HG03060 (cell line): ENCODE measurements around the gene TMTC1.

Source experiments
- ATAC-seq: cut with Tn5 transposase; IDR thresholded peaks from one replicate; pipeline ENCODE4 v1.9.1; 2021; ENCODE audit warnings: low read depth, moderate number of reproducible peaks; ENCODE audit not compliant: unreplicated experiment

TMTC1 gene

DNA sequence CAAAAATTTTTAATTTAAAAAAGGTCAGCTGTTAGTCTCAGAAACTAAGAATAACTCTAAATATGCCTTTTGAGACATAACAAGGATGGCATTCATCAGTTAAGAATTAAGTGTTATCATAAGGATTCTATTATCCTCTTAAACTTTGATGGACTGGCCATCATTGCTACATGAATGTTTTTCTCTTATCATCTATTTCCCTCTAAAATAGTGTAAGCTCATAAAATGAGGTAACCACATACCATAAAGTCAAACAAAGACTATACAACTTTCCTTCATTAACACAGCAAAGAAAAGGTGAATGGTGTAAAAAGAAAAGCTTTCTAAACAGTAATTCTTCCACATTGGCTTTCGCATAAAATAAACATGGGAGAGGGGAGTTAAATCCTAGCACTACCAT lies 41.1 kb downstream of the TMTC1 start:
- no peak for ATAC-seq

DNA sequence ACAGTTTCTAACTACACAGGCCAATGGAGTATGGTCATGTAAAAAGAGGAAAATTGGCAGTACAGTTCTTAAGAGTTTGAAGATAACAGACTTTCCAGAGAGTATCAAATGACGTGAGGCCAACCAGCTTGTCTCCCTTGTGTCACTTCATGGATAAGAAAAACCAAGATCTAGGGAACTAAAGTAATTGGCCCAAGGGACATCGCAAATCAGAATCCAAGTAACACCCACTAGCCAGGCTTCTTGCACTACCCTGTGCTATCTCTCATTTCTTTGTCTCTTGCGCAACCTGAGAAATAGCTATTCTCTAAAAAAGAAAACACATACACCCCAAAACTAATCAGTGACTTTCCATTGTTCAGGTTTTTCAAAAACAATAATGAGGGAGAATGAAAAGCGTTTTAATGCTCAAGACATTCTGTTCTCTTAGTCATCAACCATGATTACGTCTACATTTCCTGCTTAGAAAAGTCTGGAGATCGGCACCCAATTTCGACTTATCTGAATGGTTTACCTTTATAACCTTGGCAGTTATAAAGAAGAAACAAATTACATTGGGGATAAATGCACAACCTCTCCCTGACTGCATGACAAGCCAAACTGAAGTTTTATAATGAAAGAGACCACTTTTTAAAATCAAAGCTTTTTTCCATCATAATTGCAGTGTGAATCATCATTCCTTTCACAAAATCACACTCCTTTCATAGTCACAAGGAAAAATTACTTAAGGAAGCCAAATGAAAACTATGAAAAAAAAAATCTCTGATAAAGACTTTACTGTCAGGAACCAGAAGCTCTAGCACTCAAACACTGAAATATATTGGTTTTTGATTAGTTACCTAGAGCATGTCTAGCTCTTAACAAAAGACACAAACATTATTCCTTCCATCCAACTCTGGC lies 42.1 kb downstream of the TMTC1 start:
- ATAC-seq = no peak

DNA sequence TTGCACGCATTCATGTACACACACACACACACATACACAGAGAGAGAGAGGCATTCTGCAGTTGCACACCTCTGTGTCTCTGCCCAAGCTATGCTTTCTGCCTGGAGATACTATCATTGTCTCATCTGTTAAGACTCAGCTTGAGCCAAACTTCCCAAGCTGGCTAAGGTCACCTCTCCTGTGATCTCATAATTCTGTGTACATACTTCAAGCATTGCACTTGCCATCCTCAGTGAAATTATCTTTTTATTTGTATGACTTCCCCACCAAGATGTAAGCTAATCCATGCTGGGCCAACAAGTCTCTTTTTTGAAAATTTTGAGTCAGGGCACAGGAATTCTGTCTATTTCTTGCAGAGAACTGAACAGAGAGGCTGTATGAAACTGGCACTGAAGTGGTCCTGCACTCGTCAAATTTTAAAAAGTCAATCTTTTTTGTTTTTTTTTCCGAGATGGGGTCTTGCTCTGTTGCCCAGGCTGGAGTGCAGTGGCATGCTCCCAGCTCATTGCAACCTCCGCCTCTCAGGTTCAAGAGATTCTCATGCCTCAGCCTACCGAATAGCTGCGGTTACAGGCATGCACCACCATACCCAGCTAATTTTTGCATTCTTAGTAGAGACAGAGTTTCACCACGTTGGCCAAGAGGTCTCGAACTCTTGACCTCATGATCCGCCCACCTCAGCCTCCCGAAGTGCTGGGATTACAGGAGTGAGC lies 44.3 kb downstream of the TMTC1 start:
- ATAC-seq = no peak

DNA sequence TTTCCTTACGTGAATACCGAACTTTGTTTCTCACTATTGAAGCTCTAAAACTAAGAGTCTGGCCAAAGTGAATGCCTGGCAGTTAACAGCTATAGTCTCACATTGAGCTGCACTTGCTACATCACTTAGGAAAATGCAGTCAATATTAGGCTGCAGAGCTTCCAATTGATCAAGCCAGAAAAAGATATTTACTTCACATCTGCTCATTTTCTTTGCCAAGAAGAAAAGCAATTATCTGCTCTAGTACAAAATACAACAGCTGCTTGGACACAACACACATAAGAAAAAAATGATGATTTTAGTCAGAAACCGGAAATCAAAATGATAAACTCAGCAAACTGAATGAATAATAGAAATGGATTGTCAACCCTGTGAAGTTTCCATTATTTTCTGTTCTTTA lies 45.4 kb downstream of the TMTC1 start:
- no peak for ATAC-seq

DNA sequence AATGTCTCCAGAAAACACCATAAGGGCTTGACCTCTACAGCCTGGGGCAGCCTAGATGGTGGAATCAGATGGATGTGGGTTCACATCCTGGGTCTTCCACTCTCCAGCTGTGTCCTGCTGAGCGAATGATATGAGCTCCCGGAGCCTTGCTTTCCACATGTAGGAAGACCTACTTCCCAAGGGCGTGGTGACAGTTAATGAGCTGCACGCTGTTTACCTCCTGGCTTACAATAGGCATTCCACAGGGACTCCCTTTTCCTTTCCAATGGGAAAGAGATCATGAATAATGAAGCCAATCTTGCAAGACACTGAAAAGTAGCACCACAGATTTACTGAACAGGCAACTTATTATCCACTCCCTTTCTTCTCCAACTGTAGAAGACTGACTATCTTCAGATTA lies 46.1 kb downstream of the TMTC1 start:
- ATAC-seq = no peak

DNA sequence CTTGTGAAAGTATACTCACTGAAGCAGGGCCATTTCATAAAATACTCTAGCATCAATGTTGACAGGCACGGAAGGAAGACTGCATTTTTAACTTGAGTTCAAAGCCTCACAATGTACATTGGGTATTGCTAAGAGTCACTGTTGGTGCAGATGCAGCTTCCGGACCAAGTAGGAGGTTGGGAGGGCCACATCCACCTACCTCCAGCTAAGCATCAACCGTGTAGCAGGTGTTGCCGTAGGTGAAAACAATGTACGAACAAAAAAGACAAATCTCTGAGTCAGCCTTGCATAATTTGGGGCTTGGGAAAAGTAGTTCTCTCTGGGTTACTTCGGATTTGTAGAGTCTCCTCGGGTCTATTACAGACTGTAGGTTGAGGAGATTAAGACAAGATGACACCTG lies 48.1 kb downstream of the TMTC1 start:
- no peak for ATAC-seq

DNA sequence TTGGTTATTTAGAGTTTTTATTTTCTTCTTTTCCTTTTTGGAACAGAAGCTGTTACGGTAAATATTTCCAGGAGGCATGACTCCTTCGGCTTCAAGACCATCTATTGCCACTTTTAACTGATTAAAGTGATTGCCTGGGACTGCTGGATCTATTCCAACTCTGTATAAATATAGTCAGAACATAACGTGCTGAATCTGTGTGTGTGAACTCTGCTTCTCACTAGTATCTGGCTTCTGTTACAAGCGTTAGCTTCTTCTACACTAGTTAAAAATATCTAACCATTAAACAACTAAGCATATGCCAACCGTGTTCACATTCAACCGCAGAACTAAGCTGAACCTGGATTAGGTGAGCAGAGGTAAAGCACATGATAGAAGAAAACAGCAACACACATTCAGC lies 49.0 kb downstream of the TMTC1 start:
- ATAC-seq = no peak

DNA sequence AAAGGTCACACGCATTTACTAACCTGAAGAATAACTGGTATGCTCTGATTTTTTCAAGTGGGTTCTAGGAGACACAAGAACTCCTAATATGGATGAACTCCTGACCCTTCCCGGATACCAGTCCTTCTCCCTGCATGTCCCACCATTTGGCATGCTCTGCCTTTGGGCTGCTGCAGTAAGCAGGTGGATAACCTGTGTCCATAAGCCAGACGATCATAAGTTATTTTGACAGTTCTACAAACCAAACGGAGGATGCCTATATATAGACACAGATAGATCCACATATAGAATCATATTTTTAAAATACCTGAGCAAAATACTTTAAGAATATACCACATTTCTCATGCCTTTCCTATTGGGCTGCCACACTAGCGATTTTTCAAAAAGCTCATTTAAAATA lies 49.4 kb downstream of the TMTC1 start:
- no peak for ATAC-seq

DNA sequence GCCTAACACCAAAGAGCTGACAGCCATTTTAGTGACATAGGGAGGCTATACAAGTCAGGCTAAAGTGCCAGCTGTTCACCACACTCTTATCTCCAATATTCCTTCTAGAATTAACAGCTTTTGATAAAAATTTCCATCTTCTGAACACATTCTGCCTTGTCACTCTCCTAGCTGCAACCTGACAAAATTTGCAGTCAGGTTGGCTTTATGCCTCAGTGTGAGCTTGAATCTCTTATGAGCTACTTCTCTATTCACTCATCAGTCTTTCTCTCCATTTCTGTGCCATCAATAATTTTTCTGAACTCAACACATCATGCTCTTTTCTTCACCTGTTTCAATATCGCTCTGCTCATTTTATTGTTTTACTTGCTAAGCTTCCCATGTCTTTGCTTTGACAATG lies 50.2 kb downstream of the TMTC1 start:
- no peak for ATAC-seq

DNA sequence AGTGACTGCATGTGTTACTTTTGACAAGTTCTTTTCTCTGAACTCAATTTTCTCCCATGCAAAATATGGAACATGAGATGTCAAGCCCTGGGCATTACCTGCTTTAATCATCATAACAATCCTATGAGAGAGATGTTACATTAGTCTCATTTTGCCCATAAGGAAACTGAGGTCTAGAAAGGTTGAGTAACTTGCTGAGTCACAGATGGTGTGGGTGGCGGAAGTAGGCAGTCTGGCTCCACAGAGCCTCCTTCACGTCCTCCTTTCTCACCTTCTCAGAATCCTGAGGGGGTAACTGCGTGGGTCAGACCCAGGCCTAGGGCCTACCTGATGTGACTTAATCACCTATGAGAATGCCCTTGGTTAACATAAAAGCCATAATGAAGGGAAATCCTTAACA lies 50.7 kb downstream of the TMTC1 start:
- no peak for ATAC-seq

DNA sequence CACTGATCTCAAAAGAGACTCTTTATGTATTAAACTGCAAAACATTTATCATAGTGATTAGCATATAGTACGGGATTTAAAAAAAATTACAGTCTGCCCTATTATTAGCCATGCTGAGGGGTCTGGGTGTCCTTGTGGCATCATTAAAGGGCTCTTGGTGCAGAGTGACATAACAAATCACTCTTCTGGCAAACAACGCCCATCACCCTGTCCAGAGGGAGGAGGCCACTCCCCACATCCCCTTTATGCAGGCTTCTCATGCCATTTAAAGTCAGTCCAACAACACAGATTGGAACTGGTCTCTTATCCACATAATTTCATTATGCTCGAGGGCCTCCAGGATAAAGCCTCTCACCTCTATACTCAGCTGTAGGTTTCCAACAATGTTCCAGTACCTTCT lies 51.1 kb downstream of the TMTC1 start:
- no peak for ATAC-seq

DNA sequence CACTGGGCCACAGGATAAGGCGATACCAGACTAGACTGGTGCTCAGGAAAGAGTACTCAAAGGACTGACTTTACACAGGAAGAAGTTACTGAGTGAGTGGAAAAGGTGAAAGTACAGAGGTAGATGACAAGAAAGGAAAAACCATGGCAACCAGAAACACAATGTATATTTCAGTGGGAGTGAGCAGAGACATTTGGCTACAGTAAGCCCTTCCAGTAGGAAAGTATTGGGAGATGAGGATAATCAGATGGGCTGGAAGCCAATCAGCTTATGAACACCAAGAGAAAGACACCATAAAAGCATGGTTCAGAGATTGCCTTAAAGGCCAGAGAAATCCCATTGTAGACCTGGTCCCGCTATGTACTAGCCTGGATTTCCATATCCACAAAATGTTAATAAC lies 51.6 kb downstream of the TMTC1 start:
- ATAC-seq = no peak

DNA sequence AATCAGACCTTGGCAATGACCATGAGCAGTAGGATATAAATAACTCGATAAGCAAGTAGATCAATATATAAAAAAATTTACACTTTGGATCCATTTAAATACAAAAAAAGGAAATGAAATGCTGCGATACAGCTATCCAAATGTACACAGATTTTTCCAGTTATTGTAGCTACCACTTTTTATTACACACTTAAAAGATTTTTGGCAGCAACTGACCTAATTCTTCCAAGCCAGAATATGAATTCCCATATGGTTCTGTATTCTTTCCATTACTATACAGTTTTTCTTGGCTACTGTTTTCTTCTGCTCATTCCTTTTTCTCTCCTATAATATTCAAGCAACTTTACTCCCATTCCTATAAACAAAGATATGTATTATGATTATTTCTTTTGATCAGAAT lies 52.2 kb downstream of the TMTC1 start:
- no peak for ATAC-seq

DNA sequence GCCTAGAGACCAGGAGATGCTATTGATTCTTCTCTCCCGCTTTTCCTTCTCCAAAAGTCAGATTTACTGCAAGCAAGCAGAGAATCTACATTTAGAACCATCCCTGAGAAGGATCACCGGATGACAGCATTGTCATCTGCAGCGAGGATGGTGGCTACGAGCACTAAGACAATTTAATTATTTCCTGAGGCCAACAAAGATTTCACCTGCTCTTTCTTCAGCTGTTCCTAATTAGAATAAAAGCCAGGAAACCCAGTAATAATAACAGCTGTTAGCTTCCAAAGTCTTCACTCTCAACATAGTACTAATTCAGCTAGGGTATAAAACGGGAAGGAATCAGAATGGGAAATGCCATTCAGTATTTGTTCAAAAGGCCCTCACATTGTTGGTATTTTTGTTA lies 53.3 kb downstream of the TMTC1 start:
- ATAC-seq = no peak

DNA sequence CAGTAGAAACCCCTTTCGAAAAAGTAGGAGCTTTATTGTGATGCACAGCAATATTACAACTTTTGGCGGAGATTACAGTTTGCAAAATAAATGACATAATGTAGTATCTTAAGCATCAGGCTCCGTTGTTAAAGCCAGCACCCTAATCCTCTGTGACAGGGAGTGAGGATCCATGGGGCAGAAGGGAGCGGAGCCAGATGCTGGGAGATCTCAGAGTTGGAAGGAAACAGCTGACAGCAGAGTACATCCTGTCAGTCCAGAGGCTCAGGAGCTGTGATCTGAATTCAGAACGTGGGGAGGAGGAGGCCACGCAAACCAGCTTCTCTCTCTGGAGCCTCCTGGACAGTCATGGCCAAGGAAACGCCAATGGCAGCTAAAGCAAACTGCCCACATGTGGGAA lies 55.7 kb downstream of the TMTC1 start:
- no peak for ATAC-seq

DNA sequence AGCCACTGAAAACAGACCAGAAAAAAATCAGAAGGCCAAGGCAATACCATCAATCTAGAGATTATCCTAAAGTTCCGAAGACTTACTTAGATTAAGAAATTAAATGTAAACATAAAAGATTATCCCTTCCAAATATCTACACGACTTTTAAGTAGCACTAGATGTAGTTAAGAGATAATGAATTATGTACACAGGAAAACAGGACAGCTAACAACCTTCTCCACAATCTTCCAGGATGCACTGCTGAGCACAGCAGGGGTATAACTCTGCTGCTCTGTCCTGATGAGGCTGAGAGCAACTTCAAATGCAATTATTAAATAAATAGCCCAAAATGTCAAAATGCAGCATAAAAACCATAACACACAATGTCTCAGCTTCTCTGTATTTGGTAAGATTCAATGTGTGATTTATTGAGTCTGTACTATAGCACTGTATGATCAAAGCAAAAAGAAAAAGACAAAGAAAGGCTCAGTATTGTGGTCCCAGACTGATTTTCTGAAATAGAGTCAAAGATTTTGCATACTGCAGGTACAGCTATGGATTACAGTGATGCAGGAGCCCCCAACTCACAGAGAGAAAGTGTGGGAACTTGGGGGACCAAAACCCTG lies 56.9 kb downstream of the TMTC1 start:
- no peak for ATAC-seq

DNA sequence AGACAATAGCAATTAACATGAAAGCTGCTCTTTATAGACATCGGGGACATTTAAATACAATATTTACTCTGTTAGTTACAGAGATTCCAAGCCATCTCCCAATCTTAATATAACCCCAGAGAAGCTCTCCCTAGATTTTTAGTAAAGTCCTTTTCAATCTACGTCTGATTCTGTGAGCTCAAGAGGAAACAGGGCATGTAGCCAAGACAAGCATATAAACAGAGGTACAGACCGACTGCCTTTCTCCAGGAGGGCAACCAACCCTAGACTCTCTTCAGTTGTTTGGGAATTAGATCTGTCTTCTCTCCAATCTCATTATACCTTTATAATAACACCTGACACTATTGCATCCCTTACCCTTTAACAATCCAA lies 57.4 kb downstream of the TMTC1 start:
- no peak for ATAC-seq

DNA sequence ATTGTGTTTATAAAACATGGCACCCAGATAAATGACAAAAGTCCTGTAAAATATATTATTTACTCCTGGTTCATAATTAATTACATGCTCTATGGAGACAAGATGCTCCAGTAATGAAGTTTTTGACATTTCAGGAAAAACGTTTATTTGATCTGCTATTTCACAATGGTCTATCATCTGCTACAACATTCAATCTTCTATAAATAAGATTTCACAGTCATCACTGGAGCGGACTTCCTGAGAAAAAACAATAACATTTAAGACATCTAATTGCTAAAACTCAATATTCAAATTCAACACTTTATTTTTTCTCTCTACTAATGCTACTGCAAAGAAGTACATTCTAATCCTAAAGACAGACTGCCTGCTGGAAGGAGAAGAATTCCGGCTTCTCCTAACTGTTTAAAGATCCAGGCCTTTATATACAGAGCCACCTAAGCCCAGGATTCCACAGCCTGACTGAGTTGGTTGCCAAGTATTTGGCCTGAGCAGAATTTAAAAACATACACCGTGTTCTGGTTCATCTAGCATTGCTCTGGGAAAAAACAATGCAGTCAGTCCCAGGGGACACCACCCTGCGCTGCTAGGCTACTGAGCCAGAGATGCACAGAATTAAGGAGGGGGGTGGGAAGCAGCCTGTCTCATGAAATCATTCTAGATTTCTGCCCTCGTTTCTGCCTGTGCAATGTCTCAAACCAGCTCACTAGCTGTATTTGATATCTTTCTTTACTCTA lies 58.0 kb downstream of the TMTC1 start:
- peak; percentile 65 for ATAC-seq

DNA sequence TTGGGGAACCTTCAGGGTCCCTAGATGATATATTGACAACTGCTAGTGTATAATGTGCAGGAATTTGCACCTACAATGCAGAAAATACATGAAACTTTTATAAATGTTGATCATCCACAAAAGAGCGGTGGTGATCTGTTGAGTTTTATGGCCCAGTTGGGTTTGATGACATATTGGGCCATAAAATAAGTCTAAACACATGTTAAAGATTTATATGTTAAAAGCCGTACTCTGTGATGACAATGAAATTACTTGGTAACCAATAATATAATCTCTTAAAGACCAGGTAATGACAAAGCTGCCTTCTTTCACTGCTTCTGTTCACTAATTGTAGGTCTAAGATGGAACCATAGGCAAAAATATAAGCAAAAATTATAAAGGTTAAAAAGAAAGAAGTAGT lies 61.6 kb downstream of the TMTC1 start:
- ATAC-seq = no peak

DNA sequence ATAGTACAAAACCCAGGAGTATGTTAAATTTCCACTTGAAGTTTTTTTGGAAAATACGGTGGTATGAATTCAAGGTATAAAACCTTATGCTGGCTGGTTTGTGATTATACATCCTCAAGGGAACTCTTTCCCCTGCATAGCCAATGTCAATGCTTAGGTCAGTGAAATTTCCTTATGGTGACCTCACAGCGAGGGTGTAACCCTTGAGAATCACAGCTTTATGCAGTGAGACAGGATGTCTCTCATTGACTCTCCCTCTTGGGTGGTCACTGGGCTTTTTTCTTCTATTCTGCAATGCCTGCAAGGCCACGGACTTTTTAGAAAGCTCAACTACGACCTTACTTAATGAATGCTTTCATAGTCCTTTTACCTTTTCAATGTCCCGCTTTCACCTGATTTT lies 64.4 kb downstream of the TMTC1 start:
- no peak for ATAC-seq

DNA sequence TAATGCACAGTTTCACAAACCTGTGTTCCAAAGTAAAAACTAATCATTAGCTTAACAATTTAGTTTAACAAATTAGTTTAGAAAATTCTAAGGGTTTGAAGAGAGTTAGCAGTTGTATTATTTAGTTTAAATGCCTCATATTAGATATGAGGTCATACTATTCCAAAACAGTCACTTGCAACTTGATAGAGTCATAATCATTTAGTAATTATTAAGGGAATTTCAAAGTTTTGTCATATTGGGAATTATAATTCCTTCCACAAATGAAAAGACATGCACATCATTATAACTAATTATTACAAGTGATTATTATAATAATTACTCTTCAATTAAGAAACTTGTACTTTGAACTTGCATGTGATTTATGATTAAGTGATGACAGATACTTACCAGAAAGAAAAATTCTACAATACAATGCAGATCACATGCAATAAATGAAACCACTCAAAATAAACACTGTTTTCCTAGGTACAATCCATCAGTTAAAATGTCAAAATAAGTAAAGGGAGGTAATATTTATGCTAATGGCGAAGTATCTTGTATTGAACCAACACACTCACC lies 66.1 kb downstream of the TMTC1 start:
- ATAC-seq = no peak
